PFSK-1 (cell line): Measurements from ENCODE around the gene SRGAP3.
A peak's percentile ranks its signal among the peaks of the same experiment; 100 is the strongest.

Experiments
- FOXP2 ChIP-seq: optimal IDR thresholded peaks from 2 replicates; pipeline ENCODE3; 2011; ENCODE audit warnings: borderline replicate concordance, control low read depth, inconsistent platforms; ENCODE audit not compliant: insufficient read depth; ENCODE audit errors: extremely low read length, extremely low read depth
- POLR2AphosphoS5 ChIP-seq: IDR thresholded peaks from 2 replicates; pipeline ENCODE4 v1.6.1; 2012; ENCODE audit warnings: low read depth, mild to moderate bottlenecking, control low read depth, low read length, moderate library complexity
- SIN3A ChIP-seq: IDR thresholded peaks from 2 replicates; pipeline ENCODE4 v1.6.1; 2012; ENCODE audit warnings: mild to moderate bottlenecking, low read length, moderate library complexity, borderline replicate concordance; ENCODE audit not compliant: insufficient read depth
- TAF1 ChIP-seq: IDR thresholded peaks from 2 replicates; pipeline ENCODE4 v1.6.1; 2012; ENCODE audit warnings: low read length, control low read depth, borderline replicate concordance; ENCODE audit not compliant: insufficient read depth
- TF ChIP-seq, protein P1 (sequence below), 2 experiments: IDR thresholded peaks; 2 replicates each; pipeline versions ENCODE4 v1.6.1 to v1.8.0; 2011 to 2012; ENCODE audit warnings: low read depth in 2 of 2, low read length in 2 of 2, control low read depth in 1 of 2, inconsistent platforms in 1 of 2, mild to moderate bottlenecking in 1 of 2, moderate library complexity in 1 of 2; ENCODE audit not compliant: insufficient read depth in 1 of 2

Gene SRGAP3

DNA sequence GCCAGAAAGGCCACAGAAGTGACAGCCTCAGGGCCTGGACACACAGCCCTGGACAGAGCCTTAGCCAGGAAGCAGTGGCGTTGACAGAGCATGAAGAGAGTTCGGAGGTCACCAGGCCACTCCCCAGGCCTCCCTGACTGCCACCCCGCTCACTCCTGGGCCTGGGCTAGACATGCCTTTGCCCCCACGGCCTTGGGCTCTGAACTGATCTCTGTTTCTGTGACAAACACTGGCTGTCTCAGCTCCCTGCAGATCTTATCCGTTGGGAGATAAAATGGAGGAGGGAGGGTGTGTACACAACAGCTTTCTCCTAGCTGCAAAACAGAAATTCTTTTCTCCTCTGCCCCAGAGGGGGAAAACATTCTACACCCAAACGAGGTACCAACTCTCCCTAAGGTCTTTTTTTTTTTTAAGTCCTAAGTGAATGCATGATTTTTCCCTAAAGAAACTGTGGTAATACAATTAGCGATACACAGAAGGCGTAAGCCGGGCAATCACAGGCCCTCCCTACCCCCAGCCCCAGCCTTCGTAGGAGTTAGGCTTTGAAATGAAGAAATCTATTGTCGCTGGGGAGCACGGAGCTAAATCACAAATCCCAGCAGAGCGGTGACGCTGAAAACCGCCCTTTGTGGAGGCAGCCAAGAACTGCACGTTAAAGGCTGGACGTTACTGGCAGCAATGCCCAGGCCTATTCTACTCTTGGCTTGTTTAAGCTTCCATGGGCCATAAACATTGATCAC lies 45.0 kb downstream of the SRGAP3 start:
- TF ChIP-seq, protein P1, sequence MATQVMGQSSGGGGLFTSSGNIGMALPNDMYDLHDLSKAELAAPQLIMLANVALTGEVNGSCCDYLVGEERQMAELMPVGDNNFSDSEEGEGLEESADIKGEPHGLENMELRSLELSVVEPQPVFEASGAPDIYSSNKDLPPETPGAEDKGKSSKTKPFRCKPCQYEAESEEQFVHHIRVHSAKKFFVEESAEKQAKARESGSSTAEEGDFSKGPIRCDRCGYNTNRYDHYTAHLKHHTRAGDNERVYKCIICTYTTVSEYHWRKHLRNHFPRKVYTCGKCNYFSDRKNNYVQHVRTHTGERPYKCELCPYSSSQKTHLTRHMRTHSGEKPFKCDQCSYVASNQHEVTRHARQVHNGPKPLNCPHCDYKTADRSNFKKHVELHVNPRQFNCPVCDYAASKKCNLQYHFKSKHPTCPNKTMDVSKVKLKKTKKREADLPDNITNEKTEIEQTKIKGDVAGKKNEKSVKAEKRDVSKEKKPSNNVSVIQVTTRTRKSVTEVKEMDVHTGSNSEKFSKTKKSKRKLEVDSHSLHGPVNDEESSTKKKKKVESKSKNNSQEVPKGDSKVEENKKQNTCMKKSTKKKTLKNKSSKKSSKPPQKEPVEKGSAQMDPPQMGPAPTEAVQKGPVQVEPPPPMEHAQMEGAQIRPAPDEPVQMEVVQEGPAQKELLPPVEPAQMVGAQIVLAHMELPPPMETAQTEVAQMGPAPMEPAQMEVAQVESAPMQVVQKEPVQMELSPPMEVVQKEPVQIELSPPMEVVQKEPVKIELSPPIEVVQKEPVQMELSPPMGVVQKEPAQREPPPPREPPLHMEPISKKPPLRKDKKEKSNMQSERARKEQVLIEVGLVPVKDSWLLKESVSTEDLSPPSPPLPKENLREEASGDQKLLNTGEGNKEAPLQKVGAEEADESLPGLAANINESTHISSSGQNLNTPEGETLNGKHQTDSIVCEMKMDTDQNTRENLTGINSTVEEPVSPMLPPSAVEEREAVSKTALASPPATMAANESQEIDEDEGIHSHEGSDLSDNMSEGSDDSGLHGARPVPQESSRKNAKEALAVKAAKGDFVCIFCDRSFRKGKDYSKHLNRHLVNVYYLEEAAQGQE (IDR thresholded peaks at IDR 0.05; ENCODE audit: insufficient read depth in 1 of 2, low read depth in 2 of 2, low read length in 2 of 2), result 0 out of 4 replicates have a peak, but pooled peaks of 1 of the 2 experiments have one; percentile 7
- no peak for TF ChIP-seq TAF1
- TF ChIP-seq SIN3A, result no peak
- TF ChIP-seq FOXP2, result no peak
- TF ChIP-seq POLR2AphosphoS5, result no peak

DNA sequence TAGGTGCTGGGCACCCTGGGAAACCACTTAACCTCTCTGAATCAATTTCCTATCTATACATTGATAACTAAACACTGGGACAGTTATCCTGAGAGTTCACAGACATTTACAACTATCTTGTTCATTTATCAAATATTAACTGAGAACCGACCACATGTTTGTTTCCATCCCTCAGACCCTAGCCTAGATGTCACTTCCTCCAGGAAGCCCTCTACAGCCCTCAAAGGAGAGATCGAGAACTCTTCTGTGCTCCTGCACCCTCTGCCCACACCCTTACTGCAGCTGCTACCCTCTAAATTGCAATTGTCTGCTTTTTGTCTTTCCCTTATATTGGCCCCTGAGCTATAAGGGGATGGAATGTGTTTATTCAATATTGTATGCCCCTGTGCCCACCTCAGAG lies 46.1 kb downstream of the SRGAP3 start:
- TF ChIP-seq FOXP2, result no peak

DNA sequence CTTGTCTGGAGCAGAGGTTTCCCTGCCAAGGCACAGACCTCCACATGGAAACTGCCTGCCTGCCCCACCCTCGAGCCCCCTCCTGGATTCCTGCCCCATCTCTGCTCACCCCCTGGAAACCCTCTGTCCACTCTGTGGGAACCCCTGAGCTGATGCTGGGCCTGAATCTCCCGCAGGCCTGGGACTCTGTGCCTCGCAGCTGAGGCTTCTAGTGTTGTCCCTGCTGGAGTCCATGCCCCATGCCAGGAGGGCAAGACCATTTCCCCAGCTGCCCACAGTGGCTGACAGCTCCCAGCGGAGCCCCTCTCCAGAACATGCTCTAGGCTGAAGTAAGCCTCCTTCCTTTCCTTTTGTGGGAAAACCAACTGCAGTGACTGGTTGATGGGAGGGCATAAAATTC lies 46.9 kb downstream of the SRGAP3 start:
- TF ChIP-seq, protein P1 (IDR thresholded peaks at IDR 0.05; ENCODE audit: insufficient read depth in 1 of 2, low read depth in 2 of 2, low read length in 2 of 2), result no peak
- TF ChIP-seq FOXP2, result no peak

DNA sequence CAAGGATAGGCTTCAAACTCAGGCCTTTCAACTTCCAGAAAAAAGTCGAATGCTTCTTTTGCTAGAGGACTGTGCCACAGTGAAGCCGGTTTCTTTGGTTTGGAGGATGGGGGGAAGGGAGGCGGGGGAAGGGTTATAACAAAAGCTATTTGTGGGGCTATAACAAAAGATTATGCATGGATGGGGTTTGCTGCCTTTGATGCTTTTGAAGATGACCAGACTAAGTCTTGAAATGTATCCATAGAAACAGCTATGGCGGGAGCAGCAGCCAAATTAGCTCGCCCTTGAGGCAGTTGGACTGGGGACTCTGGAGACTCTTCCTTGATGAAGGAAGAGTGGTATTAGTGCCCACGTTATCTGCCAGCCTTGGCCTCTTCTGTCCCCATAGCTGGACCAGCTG lies 47.5 kb downstream of the SRGAP3 start:
- TF ChIP-seq FOXP2 (no peak), TAF1 (no peak), POLR2AphosphoS5 (no peak), SIN3A (no peak)
- TF ChIP-seq, protein P1 (IDR thresholded peaks at IDR 0.05; ENCODE audit: insufficient read depth in 1 of 2, low read depth in 2 of 2, low read length in 2 of 2), result no peak

DNA sequence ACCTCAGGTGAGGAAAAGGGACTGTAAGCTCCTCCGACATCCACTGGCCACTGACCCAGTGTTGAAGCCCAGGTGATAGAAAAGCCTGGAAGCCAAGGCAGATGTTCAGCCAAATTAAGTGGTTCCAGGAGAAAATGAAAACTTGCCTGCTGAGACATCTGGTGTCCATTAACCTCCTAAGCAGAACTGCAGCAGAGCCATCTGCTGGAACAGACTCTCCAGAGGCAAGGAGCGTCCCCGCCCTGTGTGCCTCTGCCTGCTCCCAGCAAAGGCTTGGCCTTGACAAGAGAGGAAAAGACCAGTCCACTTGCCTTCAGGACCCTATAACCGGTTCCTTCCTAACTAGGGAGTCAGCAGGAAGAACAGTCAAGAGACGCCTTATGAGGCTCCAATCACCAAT lies 48.2 kb downstream of the SRGAP3 start:
- TF ChIP-seq FOXP2, result no peak
- TF ChIP-seq, protein P1 (IDR thresholded peaks at IDR 0.05; ENCODE audit: insufficient read depth in 1 of 2, low read depth in 2 of 2, low read length in 2 of 2), result no peak
- no peak for TF ChIP-seq TAF1
- no peak for TF ChIP-seq SIN3A
- TF ChIP-seq POLR2AphosphoS5, result no peak
